ENCODE data around the gene INPP5D.
"Not testable (repeated sequence)": the region's sequence is repeated elsewhere in the genome, so short reads cannot be mapped to it uniquely, and the experiment has no call there.

INPP5D gene

GRCh38 chr2:233174137-233174536 lies 114.0 kb downstream of the INPP5D start:
- DNase-seq (ENCODE audit: low read depth in 2 of 2), result no peak

GRCh38 chr2:233178994-233179847 lies 119.1 kb downstream of the INPP5D start:
- DNase-seq (ENCODE audit: low read depth in 2 of 2), result no peak

- DNase-seq (ENCODE audit: low read depth in 2 of 2), result no peak
These were observed 119.8 kb downstream of the INPP5D start for GRCh38 chr2:233179848-233180366.

GRCh38 chr2:233183869-233184418 lies 123.8 kb downstream of the INPP5D start:
- no peak for DNase-seq (ENCODE audit: low read depth in 2 of 2)

- DNase-seq (ENCODE audit: low read depth in 2 of 2), result no peak
These were observed 124.5 kb downstream of the INPP5D start for GRCh38 chr2:233184669-233185068.

GRCh38 chr2:233185330-233185729 lies 125.2 kb downstream of the INPP5D start:
- no peak for DNase-seq (ENCODE audit: low read depth in 2 of 2)

- DNase-seq (ENCODE audit: low read depth in 2 of 2), result no peak
These were observed 125.8 kb downstream of the INPP5D start for GRCh38 chr2:233185963-233186362.

GRCh38 chr2:233186851-233187250 lies 126.7 kb downstream of the INPP5D start:
- DNase-seq (ENCODE audit: low read depth in 2 of 2), result no peak

- DNase-seq (ENCODE audit: low read depth in 2 of 2), result no peak
These were observed 128.9 kb downstream of the INPP5D start for GRCh38 chr2:233189025-233189424.

GRCh38 chr2:233191016-233191415 lies 130.9 kb downstream of the INPP5D start:
- not testable (repeated sequence) for DNase-seq (ENCODE audit: low read depth in 2 of 2)

- DNase-seq (ENCODE audit: low read depth in 2 of 2), result no peak
These were observed 133.6 kb downstream of the INPP5D start for GRCh38 chr2:233193738-233194137.

- no peak for DNase-seq (ENCODE audit: low read depth in 2 of 2)
These were observed 134.9 kb downstream of the INPP5D start for GRCh38 chr2:233195027-233195426.

GRCh38 chr2:233197022-233197421 lies 136.9 kb downstream of the INPP5D start:
- no peak for DNase-seq (ENCODE audit: low read depth in 2 of 2)

GRCh38 chr2:233198026-233198425 lies 137.9 kb downstream of the INPP5D start:
- no peak for DNase-seq (ENCODE audit: low read depth in 2 of 2)

- no peak for DNase-seq (ENCODE audit: low read depth in 2 of 2)
These were observed 139.7 kb downstream of the INPP5D start for GRCh38 chr2:233199870-233200269.

GRCh38 chr2:233200790-233201189 lies 140.6 kb downstream of the INPP5D start:
- not testable (repeated sequence) for DNase-seq (ENCODE audit: low read depth in 2 of 2)

- DNase-seq (ENCODE audit: low read depth in 2 of 2), result no peak
These were observed 141.3 kb downstream of the INPP5D start for GRCh38 chr2:233201258-233202013.

- DNase-seq (ENCODE audit: low read depth in 2 of 2), result no peak
These were observed 142.4 kb downstream of the INPP5D start for GRCh38 chr2:233202531-233202944.

GRCh38 chr2:233203060-233203459 lies 142.9 kb downstream of the INPP5D start:
- DNase-seq (ENCODE audit: low read depth in 2 of 2), result no peak

- DNase-seq (ENCODE audit: low read depth in 2 of 2), result no peak
These were observed 144.3 kb downstream of the INPP5D start for GRCh38 chr2:233204286-233204936.

GRCh38 chr2:233208382-233209116 lies 148.4 kb downstream of the INPP5D start:
- DNase-seq (ENCODE audit: low read depth in 2 of 2), result no peak

Data from stimulated activated CD8-positive, alpha-beta memory T cell treated with anti-CD3 and anti-CD28 coated beads, Interleukin-2, amount 100 ng/mL, for 48 hours (primary cell).